Activated T-cell treated with anti-CD3 and anti-CD28 coated beads for 48 hours (primary cell): ENCODE data around the gene RALGAPA1.
"Not testable (repeated sequence)": the region's sequence is repeated elsewhere in the genome, so short reads cannot be mapped to it uniquely, and the experiment has no call there.

Experiments used
- DNase-seq: peaks from one replicate; pipeline ENCODE4 v3.0.0-alpha.2; 2020; ENCODE audit warnings: low read depth

Gene RALGAPA1

DNA sequence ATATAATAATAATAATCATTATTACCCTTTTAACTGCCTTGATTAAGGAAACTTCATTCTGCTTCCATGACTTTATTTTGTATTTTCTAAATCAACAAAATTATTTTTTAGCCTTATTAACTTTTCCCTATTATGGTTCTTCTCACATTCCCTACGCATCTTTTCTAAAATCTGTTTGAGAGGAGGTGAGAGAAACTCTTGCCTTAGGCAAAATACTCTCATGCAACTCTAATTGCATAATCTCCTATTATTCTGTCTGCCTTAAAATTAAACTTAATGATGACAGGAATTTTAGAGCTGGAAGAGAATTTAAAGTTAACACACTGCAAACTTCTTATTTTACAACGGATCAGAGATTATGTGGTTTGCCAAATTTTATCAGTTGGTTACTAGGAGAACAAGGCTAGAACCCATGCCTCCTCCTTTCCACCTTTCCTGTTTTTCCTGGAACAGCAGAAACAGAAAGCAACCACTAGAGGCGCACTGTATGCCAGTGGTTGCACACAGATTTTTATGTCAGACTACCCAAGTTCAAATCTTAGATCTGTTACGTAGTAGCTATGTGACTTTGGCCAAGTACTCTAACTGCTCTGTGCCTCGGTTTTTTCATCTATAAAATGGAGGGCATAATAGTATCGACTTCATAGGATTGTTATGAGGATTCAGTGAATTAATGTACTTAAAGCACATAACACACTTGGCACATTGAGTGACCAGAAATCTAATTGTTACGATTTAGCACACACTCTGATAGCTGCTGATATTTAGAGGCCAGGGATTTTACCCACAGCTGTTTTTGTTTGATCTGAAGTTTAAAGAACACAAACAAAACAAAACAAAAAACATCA lies 12.7 kb upstream of the RALGAPA1 start:
- no peak for DNase-seq

DNA sequence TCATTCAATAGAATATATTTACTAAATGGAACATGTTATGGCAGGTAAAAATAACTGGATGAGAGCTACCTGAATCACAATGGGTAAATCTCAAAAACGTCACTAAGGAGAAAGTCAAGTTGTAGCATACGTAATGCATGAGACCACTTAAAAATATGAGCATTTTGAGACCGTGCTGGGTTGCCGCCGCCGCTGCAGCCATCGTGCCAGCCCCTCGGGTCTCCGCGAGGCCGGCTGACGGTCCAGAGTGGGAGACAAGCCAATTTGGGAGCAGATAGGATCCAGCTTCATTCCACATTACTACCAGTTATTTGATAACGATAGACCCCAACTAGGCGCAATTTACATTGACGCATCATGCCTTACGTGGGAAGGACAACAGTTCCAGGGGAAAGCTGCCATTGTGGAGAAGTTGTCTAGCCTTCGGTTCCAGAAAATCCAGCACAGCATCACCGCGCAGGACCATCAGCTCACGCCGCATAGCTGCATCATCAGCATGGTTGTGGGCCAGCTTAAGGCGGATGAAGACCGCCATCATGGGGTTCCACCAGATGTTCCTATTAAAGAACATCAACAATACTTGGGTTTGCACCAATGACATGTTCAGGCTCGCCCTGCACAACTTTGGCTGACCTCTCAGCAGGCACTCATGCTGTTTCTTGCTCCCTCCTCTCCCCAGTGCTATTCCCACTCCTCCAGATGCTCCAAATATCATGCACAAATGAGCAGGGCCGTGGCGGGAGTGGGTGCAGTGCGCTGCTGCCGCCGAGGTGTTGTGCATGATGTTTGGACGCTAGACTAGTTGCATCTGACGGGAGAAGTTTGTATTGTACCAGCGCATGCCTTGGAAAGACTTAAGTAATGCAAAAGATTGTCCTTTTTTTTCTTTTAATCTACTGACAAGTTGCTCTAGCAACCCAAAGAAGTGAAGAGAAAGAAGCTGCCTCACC lies 10.8 kb upstream of the RALGAPA1 start:
- no peak for DNase-seq

DNA sequence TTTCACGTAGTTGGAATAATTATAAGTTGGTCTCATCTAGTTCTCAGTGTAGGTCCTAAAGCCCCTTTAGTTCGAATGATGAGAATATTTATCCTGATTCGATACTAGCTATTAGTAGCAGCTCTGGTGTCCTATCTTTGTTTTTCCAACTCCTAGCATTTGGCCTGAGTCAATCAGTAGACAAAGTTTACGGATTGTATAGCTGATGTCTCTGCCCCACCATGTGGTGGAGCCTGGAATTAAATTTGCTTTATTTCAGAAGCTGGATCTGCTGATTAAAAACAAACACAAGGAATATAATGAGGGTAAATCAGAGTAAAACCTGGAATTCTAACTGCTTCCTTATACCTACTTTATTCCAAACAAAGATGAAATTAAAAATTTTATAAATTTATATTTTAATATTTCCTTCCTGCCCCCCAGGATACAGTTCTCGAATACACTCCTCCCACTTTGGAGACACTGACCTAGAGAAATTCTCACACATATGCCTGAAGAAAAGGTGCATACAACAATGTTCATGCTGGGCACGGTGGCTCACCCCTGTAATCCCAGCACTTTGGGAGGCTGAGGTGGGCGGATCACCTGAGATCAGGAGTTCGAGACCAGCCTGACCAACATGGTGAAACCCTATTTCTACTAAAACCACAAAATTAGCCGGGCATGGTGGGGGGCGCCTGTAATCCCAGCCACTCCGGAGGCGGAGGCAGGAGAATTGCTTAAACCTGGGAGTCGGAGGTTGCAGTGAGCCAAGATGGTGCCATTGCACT lies 9.4 kb upstream of the RALGAPA1 start:
- no peak for DNase-seq

DNA sequence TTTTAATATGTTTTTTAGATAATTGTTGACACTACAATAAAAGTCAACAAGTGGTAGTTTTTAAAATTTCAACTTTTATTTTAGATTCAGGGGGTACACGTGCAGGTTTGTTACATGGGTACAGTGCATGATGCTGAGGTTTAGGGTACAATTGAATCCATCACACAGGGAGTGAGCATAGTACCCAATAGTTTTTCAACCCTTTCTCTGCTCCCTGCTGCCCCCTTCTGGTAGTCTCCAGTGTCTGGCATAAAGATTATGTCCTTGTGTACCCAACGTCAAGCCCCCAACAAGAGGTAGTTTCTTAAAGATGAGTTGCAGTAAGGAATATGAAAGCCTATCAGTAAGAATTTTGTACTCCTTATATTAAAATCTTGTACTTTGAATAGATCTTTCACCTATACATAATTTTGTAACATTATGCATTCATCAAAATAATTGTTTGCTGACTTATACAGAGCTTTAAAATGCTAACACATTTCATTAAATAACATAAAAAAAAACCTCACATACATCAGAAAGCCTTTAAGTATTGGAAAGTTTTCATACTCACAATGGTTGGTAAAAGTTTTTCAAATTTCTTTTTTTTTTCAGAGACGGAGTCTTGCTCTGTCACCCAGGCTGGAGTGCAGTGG lies 5.4 kb upstream of the RALGAPA1 start:
- peak; percentile 66 for DNase-seq

DNA sequence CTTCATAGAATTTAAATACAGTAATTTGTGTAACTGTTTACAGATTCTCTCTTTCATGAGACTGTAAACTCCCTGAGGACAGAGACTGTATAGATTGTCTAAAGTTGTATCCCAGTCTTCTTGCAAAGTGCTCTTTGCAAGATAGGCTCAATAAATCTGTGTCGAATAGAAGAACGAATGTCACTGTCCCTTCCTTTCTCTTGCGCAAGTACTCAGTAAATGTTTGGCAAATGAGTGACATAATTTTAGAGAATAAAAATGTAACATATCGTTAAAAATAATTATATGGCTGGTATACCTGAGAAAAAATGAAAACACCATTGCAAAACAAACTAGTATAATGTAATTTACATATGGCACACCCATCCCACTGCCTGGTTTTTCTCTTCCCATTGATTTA lies 1.9 kb upstream of the RALGAPA1 start:
- no peak for DNase-seq

DNA sequence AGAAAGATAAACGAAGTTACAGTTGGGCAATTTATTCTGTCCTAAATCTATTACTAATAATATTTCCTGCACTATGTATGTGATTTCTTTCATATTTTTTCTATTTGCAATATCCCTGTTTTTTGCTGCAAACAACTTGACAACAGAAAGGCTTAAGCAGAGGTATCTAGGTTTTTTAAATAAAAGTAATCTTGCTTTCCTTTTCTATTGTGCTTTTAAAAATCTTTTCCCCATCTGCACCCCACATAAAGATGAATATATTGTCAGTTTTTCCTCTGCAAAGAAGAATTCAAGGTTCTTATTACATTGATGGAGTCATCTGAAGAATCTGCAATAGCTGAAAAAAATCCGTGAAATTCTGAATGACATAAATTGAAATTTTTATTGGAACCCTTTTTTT lies 502 bp upstream of the RALGAPA1 start:
- no peak for DNase-seq

DNA sequence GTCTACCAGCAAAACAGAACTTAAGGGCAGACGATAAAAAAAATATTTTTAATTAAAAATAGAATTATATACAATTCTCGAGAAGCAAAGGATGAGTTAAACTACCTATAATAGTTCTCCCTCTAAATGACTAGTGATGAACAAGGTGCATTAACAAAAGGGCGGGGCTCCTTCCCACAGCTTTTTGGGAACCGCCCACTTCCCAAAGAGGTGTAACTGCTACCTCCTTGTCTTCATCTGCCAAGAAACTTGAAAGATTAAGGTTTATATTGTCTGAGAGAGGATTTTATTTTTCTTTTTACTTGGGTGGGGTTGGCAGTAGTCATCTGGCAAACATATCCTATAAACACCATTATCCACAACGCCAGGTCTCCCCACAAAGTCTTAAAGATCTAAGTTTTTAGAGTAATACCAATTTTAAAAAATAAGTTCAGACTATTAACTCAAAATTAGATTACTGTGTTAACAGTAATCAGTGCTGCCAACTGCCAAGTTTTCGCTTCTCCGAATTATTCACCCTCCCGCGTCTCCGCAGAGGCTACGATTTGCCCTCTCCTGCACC lies 938 bp downstream of the RALGAPA1 start:
- no peak for DNase-seq

DNA sequence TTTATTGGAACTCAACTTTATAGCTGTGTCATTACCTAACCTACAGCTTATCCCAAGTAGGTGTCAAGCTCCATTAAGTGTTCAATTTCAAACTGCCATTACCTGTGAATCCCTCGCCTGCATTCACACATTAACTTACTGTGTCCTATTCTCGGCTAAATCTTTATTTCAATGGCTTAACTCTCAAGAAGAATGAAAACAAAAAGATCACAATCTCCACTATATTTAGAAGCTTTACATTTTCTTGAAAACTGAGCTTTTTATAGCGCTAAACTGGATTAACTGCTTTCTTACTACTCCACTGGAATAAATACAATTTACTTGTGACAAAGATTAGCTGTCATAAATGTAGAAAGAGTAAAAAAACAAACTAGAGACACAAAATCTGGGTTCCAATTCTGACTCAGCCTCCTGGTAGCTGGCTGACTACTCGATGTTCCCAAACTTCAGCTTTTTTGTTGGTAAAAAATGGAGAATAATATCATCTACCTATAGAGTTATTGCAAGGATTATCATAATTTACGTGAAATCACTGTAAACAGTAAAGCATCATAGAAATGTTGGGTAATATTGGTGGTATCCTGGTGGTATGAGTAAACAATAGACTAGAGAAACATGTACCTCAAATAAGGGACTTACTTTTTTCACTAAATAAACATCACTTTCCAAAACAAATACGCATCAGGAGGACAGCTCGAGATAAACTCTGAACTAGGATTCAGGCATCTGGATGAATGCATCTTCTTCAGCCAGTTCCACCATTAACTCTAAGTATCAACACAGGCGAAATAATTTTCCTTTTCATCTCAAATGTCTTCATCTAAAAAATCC lies 1.7 kb downstream of the RALGAPA1 start:
- DNase-seq, result no peak

DNA sequence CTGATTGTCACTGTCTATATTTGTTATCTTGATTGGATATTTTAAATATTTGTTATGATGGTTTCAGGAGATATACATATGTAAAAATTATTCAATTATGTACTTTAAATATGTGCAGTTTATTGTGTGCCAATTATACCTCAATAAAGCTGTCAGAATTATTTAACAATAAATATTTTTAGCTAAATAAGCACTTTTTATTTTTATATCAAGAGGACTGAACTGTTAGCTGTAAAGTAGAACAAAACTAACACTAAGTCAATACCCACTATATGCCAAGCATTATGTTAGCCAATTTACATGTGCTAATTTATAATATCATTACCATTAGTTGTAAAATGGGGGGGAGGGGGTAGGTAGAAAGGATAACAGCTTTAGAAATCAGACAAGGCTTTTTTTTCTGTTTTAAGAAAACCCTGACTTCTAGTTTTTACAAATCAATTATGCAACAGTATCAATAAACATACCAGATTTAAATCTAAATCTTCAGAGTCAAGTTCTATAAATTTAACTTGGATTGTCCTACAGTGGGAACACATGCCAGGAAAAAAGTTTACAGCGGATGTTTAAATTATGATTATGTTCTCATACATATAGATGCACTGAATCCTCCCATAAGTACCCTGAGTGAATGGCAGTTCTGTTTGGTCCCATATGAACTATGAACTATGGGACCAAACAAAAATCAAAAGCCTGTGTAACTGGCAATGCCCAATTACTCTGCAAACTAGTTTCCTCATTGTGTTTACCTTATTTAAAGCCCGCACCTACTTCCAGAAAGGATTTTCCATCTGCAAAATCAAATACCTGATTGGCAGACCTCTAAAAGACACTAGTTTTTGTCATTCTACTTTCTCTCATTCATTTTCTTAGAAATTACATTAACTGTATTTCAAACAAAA lies 2.8 kb downstream of the RALGAPA1 start:
- DNase-seq, result no peak

DNA sequence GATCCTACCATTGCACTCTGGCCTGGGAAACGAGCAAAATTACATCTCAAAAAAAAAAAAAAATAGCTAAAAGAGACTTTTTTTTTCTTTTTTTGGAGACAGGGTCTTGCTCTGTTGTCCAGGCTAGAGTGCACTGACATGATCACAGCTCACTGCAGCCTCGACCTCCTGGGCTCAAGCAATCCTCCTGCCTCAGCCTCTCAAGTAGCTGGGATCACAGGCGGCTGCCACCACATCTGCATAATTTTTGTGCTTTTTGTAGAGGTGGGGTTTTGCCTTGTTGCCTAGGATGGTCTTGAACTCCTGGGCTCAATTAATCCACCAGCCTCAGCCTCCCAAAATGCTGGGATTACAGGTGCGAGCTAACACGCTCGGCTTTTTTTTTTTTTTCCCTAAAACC lies 11.3 kb downstream of the RALGAPA1 start:
- no peak for DNase-seq

DNA sequence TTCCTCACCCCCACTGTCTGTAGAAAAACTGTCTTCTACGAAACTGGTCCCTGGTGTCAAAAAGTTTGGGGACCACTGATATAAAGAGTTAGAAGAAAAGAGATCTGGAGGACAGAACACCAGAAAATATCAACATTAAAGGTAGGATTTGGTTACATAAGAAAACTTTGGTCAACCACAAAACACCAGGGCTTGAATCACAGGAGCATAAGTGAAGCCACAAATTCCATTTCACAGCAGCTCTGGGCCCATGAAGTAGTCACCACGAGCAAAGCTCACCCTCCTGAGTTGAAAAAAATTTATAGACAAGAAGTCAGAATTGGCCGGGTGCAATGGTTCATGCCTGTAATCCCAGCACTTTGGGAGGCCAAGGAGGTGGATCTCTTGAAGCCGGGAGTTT lies 19.4 kb downstream of the RALGAPA1 start:
- DNase-seq, result no peak

DNA sequence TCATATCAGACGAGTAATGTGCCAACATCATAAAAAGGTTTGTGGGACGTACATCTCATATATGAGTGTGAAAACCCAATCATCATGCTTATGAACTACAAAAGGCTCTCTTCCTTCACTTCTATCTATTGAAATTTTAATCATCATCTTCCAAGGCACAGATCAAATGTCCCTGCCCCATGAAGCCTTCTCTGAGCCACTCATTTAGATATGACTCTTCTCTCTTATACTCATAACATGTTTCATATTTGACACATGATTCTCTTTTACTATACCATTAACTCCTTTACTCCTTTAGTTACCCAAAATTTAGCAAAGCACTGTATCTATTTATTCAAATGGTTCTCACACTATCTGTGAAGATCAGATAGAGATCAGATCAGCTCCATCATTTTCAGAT lies 22.2 kb downstream of the RALGAPA1 start:
- DNase-seq, result no peak

DNA sequence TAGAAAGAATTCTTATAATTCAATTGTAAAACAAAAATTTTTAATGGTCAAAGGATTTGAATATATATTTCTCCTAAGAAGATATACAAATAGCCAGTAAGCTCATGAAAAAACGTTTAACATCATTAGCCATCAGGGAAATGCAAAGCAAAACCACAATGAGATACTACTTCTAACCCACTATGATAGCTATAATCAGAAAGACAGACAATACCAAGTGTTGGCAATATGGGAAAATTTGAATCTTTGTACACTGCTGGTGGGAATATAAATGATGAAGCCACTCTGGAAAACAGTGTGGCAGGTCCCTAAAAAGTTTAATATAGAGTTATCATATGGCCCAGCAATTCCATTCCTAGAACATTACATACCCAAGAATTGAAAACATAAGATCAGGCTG lies 25.4 kb downstream of the RALGAPA1 start:
- DNase-seq, result no peak

DNA sequence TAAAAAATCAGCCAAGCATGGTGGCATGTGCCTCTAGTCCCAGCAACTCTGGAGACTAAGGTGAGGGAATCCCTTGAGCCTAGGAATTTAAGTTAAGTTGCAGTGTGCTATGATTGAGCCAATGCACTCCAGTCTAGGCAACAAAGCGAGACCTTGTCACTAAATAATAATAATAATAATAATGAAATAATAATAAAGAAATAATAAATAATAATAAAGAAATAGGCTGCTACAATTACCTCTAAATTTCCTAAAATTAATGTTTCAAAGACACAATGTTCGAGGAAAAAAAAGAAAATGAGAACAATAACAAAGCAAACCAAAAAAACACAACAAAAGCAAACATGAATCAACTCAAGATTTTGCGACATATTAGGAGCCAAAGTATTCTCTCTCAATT lies 29.7 kb downstream of the RALGAPA1 start:
- DNase-seq, result no peak

DNA sequence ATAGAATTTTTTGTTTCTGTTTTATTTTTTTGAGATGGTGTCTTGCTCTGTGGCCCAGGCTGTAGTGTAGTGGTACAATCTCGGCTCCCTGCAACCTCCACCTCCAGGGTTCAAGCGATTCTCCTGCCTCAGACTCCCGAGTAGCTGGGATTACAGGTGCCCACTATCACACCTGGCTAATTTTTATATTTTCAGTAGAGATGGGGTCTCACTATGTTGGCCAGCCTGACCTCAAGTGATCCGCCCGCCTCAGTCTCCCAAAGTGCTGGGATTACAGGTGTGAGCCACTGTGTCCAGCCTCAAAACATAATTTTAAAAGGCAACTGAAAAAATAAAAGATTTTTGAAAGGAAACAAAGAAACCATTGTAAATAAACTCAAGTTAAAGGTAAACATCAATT lies 31.5 kb downstream of the RALGAPA1 start:
- DNase-seq, result not testable (repeated sequence)

DNA sequence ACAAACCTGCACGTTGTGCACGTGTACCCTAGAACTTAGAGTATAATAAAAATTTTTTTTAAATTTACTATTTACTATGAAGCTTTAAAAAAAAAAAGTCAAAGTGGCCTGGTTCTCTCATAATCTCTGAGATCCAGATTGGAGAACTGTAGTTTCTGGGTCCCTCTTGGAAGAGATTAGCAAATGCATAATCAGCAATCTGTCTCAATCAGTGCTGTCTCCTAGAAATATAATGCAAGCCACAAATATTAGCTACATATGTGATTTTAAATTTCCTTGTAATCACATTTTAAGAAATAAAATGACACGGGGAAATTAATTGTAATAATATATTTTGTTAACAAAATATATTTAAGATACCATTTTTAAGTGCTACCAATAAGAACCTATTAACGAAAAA lies 32.3 kb downstream of the RALGAPA1 start:
- DNase-seq, result no peak

DNA sequence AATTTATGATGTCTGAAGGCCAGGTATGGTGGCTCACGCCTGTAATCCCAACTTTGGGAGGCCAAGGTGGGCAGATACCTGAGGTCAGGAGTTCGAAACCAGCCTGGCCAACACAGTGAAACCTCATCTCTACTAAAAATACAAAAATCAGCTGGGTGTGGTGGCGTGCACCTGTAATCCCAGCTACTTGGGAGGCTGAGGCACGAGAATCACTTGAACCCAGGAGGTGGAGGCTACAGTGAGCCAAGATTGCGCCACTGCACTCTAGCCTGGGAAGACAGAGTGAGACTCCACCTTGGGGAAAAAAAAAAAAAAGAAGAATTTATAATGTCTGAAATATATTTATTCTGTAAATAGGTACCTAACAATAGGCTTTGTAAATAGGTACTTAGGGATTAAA lies 33.0 kb downstream of the RALGAPA1 start:
- not testable (repeated sequence) for DNase-seq

DNA sequence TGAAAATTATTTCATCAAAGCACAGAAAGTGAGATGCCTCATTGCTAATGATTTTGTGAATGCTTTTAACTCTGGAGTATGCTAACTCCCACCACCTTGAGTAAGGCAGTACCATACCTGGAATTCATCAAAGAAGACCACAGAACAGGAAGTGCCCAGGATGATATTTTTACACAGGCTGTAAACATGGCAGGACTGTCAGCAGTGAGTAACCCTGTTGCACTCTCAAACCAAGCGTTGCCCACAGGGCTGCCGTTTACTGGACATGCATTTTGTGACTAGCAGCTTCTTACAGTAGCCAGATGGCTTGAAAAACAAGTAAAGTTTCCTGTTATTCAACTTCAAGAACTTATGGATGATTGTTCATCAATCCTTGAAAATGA lies 42.4 kb downstream of the RALGAPA1 start:
- DNase-seq, result peak; percentile 5

DNA sequence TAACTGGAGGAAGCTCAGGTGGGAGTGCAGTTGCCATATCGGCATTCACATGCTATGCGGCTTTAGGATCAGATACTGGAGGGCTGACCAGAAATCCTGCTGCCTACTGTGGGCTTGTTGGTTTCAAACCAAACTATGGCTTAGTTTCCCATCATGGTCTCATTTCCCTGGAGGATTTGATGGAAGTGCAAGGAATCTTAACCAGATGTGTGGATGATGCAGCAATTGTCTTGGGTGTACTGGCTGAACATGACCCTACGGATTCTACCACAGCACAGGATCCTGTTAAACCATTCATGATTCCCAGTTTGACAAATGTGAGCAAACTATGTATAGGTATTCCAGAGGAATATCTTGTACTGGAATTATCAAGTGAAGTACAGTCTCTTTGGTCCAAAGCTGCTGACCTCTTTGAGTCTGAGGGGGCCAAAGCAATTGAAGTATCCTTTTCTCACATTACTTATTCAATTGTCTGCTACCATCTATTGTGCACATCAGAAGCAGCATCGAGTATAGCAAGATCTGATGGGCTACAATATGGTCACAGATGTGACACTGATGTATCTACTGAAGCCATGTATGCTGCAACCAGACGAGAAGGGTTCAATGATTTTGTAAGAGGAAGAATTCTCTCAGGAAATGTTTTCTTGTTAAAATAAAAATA lies 42.9 kb downstream of the RALGAPA1 start:
- DNase-seq, result no peak
